Measurements from ENCODE around the gene IFNGR2. TPM values are rescaled to one million over a fixed set of nuclear protein-coding genes. Genes with fewer than 3 reads are reported as not detected.
"Not testable (repeated sequence)": the region's sequence is repeated elsewhere in the genome, so short reads cannot be mapped to it uniquely, and the experiment has no call there.

The IFNGR2 gene
- total and polyA plus RNA-seq, 2 experiments from 2014 or later: 92.8 to 113 TPM

DNA sequence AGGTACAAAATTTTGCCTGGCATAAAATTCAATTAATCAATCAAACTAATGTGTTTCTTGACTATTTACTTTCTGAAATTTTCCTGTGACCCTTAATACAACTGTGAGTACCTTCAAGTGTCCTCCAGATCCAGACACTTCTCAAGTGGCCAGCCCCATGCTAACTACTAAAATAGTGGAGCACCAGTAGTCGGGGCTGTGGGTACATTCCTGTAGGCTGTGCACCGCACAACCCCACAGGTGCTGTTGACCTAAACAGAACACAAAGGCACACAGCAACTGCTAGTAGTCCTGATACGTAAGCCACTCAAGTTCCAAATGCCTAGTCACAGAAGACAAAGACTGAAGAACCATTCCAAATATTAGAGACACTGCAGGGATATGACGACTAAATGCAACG is 40.0 kb downstream of the IFNGR2 start:
- 85 to 87% methylated on average over 5 of the region's 5 CpGs for WGBS, 2 experiments (ENCODE audit: low coverage in 1 of 2, low lambda C conversion rate in 2 of 2, missing lambda C conversion rate in 2 of 2)
- Histone ChIP-seq H3K9me2 (ENCODE audit: insufficient read depth) (no peaks in the 10 kb centered on the region), H3K36me3 (ENCODE audit: low read depth) (0 out of 2 replicates have a peak, but pooled peaks cover 2% of the 10 kb centered on the region), H4K20me1 (ENCODE audit: insufficient read depth) (no peaks in the 10 kb centered on the region), H3K27ac (no peak overlapping the region), H3K9me3 (ENCODE audit: low read depth) (no peaks in the 10 kb centered on the region), H3K79me2 (ENCODE audit: insufficient read depth) (no peaks in the 10 kb centered on the region), H3F3A (ENCODE audit: insufficient read depth) (peaks cover 34% of the 10 kb centered on the region; the same call in 1 of the 2 replicates), H3K4me1 (ENCODE audit: insufficient read depth) (peaks cover 13% of the 10 kb centered on the region), H2AFZ (no peak overlapping the region), H3K27me3 (replicated peaks; ENCODE audit: insufficient read depth) (no peaks in the 10 kb centered on the region), H3K9ac (no peak overlapping the region), H3K4me3 (no peak overlapping the region), H3K4me2 (ENCODE audit: unreplicated experiment) (no peak overlapping the region)
- TF ChIP-seq EZH2phosphoT487 (IDR thresholded peaks at IDR 0.05; ENCODE audit: insufficient read depth, low read depth) (no peak), EZH2 (IDR thresholded peaks at IDR 0.05; ENCODE audit: insufficient read depth, poor library complexity, severe bottlenecking) (no peak)
- in situ Hi-C loops (cut with MboI): no loop called here
- no peak for DNase-seq

DNA sequence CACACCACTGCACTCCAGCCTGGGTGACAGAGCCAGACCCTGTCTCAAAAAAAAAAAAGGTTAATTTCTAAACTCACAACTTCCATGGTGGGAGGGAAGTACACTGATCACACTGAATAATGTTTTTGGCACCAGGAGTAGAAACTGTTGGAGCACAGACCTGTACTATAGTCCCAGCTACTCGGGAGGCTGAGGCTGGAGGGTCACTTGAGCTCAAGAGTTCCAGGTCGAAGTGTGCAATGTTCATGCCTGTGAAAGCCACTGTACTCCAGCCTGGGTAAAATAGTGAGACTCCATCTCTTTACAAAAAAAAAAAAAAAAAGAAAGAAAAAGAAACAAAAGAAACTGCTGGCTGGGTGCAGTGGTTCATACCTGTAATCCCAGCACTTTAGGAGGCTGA is 41.3 kb downstream of the IFNGR2 start:
- no peaks in the 10 kb centered on the region for H3K9me2 ChIP-seq (ENCODE audit: insufficient read depth)
- H3K27me3 ChIP-seq (replicated peaks; ENCODE audit: insufficient read depth): no peaks in the 10 kb centered on the region
- WGBS, 2 experiments (ENCODE audit: low coverage in 1 of 2, low lambda C conversion rate in 2 of 2, missing lambda C conversion rate in 2 of 2): 50% methylated on average over 2 of the region's 2 CpGs
- no peak for DNase-seq
- no peaks in the 10 kb centered on the region for H3K79me2 ChIP-seq (ENCODE audit: insufficient read depth)
- peaks cover 34% of the 10 kb centered on the region; the same call in 1 of the 2 replicates for H3F3A ChIP-seq (ENCODE audit: insufficient read depth)
- peaks cover 13% of the 10 kb centered on the region for H3K4me1 ChIP-seq (ENCODE audit: insufficient read depth)
- H3K4me3 ChIP-seq: no peak overlapping the region
- in situ Hi-C loops (cut with MboI): no loop called here
- H3K4me2 ChIP-seq (ENCODE audit: unreplicated experiment): no peak overlapping the region
- no peaks in the 10 kb centered on the region for H4K20me1 ChIP-seq (ENCODE audit: insufficient read depth)
- H3K9me3 ChIP-seq (ENCODE audit: low read depth): no peaks in the 10 kb centered on the region
- H3K9ac ChIP-seq: no peak overlapping the region
- no peak overlapping the region for H3K27ac ChIP-seq
- no peak overlapping the region for H2AFZ ChIP-seq
- no peaks in the 10 kb centered on the region for H3K36me3 ChIP-seq (ENCODE audit: low read depth)
- no peak for TF ChIP-seq EZH2phosphoT487 (IDR thresholded peaks at IDR 0.05; ENCODE audit: insufficient read depth, low read depth)
- TF ChIP-seq EZH2 (IDR thresholded peaks at IDR 0.05; ENCODE audit: insufficient read depth, poor library complexity, severe bottlenecking): no peak

DNA sequence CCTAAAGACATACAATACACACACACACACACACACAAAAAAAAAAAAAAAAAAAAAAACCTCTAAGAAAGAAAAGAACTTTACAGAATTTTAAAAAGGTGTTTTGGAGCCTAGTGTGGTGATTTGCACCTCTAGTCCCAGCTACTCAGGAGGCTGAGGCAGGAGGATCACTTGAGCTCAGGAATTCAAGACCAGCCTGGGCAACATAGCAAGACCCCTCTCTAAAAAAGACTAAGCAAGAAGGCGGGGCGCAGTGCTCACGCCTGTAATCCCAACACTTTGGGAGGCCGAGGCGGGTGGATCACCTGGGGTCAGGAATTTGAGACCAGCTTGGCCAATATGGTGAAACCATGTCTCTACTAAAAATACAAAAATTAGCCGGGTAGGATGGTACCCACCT is 43.4 kb downstream of the IFNGR2 start:
- in situ Hi-C loops (cut with MboI): not testable (repeated sequence)

DNA sequence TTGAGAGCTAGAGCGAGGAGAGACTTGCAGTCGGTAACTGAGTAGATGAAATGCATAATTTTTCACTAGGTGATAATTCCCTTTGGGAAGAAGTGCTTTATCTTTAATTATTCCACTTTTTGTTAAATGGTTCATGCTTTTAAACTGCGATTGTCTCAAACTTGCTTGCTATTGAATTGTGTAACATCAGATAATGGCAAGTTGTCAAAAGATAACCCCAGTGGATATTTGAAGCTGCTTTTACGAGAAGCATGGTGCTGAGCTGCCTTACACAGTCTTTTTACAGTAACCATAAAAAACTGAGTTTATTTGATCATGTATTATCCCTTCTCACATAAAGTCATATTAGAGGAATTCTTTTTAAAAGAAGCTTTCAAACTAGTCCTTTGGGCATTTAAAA is 46.4 kb downstream of the IFNGR2 start:
- H3K9ac ChIP-seq: no peak overlapping the region
- in situ Hi-C loops (cut with MboI): no loop called here
- no peak overlapping the region for H3K27ac ChIP-seq
- no peaks in the 10 kb centered on the region for H3K27me3 ChIP-seq (replicated peaks; ENCODE audit: insufficient read depth)
- H3K9me3 ChIP-seq (ENCODE audit: low read depth): no peaks in the 10 kb centered on the region
- H3K4me3 ChIP-seq: no peak overlapping the region
- peaks cover 5% of the 10 kb centered on the region for H3K4me1 ChIP-seq (ENCODE audit: insufficient read depth)
- no peak overlapping the region for H3K4me2 ChIP-seq (ENCODE audit: unreplicated experiment)
- H3K9me2 ChIP-seq (ENCODE audit: insufficient read depth): no peaks in the 10 kb centered on the region
- DNase-seq: no peak
- 84 to 88% methylated on average over 4 of the region's 4 CpGs for WGBS, 2 experiments (ENCODE audit: low coverage in 1 of 2, low lambda C conversion rate in 2 of 2, missing lambda C conversion rate in 2 of 2)
- no peaks in the 10 kb centered on the region for H4K20me1 ChIP-seq (ENCODE audit: insufficient read depth)
- H2AFZ ChIP-seq: no peak overlapping the region
- TF ChIP-seq EZH2phosphoT487 (IDR thresholded peaks at IDR 0.05; ENCODE audit: insufficient read depth, low read depth) (no peak), EZH2 (IDR thresholded peaks at IDR 0.05; ENCODE audit: insufficient read depth, poor library complexity, severe bottlenecking) (no peak)
- H3K79me2 ChIP-seq (ENCODE audit: insufficient read depth): no peaks in the 10 kb centered on the region
- peaks cover 5% of the 10 kb centered on the region; the same call in 1 of the 2 replicates for H3F3A ChIP-seq (ENCODE audit: insufficient read depth)
- no peaks in the 10 kb centered on the region for H3K36me3 ChIP-seq (ENCODE audit: low read depth)

More for the DNA sequence above, 43.4 kb downstream of the IFNGR2 start:
- H3K4me1 ChIP-seq (ENCODE audit: insufficient read depth); H3K9me3 ChIP-seq (ENCODE audit: low read depth); H3K4me2 ChIP-seq (ENCODE audit: unreplicated experiment); H3K9ac ChIP-seq; H3K27me3 ChIP-seq (replicated peaks; ENCODE audit: insufficient read depth); H3K27ac ChIP-seq; H3K36me3 ChIP-seq (ENCODE audit: low read depth); H3K4me3 ChIP-seq; H2AFZ ChIP-seq; H3K9me2 ChIP-seq (ENCODE audit: insufficient read depth); DNase-seq; H4K20me1 ChIP-seq (ENCODE audit: insufficient read depth); H3K79me2 ChIP-seq (ENCODE audit: insufficient read depth): not testable (repeated sequence)
- WGBS, 2 experiments (ENCODE audit: low coverage in 1 of 2, low lambda C conversion rate in 2 of 2, missing lambda C conversion rate in 2 of 2): 96 to 97% methylated on average over 6 of the region's 6 CpGs
- peaks cover 22% of the 10 kb centered on the region; the same call in 1 of the 2 replicates for H3F3A ChIP-seq (ENCODE audit: insufficient read depth)

DNA sequence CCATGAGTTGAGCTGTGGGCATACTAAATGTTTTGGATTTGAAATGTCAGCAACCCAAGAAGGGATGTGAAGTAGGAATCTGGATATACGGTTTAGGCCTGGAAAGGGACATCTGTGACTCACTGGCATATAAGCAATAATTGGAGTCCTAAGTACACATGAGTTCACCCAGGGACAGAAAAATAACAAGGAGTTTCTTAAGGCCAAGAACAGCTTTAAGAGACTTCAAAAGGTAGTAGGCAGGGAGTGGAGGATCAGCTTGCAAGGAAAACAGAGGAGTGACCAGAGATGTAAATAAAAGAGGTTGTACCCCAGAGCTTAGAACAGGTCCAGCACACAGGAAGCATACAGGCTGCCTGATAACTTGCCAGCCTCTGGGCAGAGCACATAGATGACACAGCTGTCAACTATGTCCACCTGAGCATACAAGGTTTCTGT is 48.4 kb downstream of the IFNGR2 start:
- in situ Hi-C loops (cut with MboI): no loop called here
- Histone ChIP-seq H3K9me3 (ENCODE audit: low read depth) (no peaks in the 10 kb centered on the region), H3K9me2 (ENCODE audit: insufficient read depth) (no peaks in the 10 kb centered on the region)

More for the DNA sequence above, 48.4 kb downstream of the IFNGR2 start:
- WGBS, 2 experiments (ENCODE audit: low coverage in 1 of 2, low lambda C conversion rate in 2 of 2, missing lambda C conversion rate in 2 of 2): 22 to 50% methylated on average over 1 of the region's 1 CpG
- Histone ChIP-seq H4K20me1 (ENCODE audit: insufficient read depth) (no peaks in the 10 kb centered on the region), H3K79me2 (ENCODE audit: insufficient read depth) (no peaks in the 10 kb centered on the region), H3K27ac (no peak overlapping the region), H3F3A (ENCODE audit: insufficient read depth) (no peaks in the 10 kb centered on the region), H3K4me1 (ENCODE audit: insufficient read depth) (peaks cover 5% of the 10 kb centered on the region), H3K4me3 (no peak overlapping the region), H3K9ac (no peak overlapping the region; the same call in 1 of the 2 replicates), H3K4me2 (ENCODE audit: unreplicated experiment) (no peak overlapping the region), H2AFZ (no peak overlapping the region), H3K27me3 (replicated peaks; ENCODE audit: insufficient read depth) (no peaks in the 10 kb centered on the region), H3K36me3 (ENCODE audit: low read depth) (peaks cover 9% of the 10 kb centered on the region; the same call in 1 of the 2 replicates)
- TF ChIP-seq EZH2phosphoT487 (IDR thresholded peaks at IDR 0.05; ENCODE audit: insufficient read depth, low read depth): no peak
- TF ChIP-seq EZH2 (IDR thresholded peaks at IDR 0.05; ENCODE audit: insufficient read depth, poor library complexity, severe bottlenecking): no peak
- peak; percentile 38 for DNase-seq

All from GM23248 (cell line).